Activated CD8-positive, alpha-beta T cell treated with anti-CD3 and anti-CD28 coated beads for 36 hours (primary cell): ENCODE results near the gene SLC39A7. TPM values are rescaled to one million over a fixed set of nuclear protein-coding genes. Genes with fewer than 3 reads are reported as not detected.

Experiments
- ATAC-seq: fragments of 200-7000 bp; cut with Tn5 transposase; one replicate; pipeline ENCODE4 v1.10.0; 2021; ENCODE audit warnings: mild to moderate bottlenecking, moderate library complexity
- CTCF ChIA-PET: fragments of 350-600 bp; sonication (Branson Sonifier 250); formaldehyde crosslinking; loops from one replicate; lab custom pipeline; 2021; ENCODE audit warnings: antibody characterized with exemption; lab: Charles Lee
- POLR2A ChIA-PET: fragments of 350-600 bp; sonication (Branson Sonifier 250); formaldehyde crosslinking; loops from one replicate; lab custom pipeline; 2021; ENCODE audit warnings: antibody characterized with exemption; lab: Charles Lee
- DNase-seq: peaks from one replicate; pipeline ENCODE4 v3.0.0-alpha.2; 2020
- H3K27ac Mint-ChIP-seq: one replicate; pipeline ENCODE4 v1.8.0; 2021; ENCODE audit warnings: mild to moderate bottlenecking, mixed read lengths
- H3K27me3 Mint-ChIP-seq: one replicate; pipeline ENCODE4 v1.8.0; 2021; ENCODE audit warnings: mixed read lengths
- H3K36me3 Mint-ChIP-seq: one replicate; pipeline ENCODE4 v1.8.0; 2021; ENCODE audit warnings: low read depth, mixed read lengths
- H3K4me1 Mint-ChIP-seq: one replicate; pipeline ENCODE4 v1.8.0; 2021; ENCODE audit warnings: low read depth, mixed read lengths
- H3K4me3 Mint-ChIP-seq: one replicate; pipeline ENCODE4 v1.8.0; 2021; ENCODE audit warnings: mild to moderate bottlenecking, moderate library complexity, mixed read lengths
- H3K9me3 Mint-ChIP-seq: one replicate; pipeline ENCODE4 v1.8.0; 2021; ENCODE audit warnings: mixed read lengths
- intact Hi-C: fragments of 100-400 bp; cut with micrococcal nuclease; formaldehyde crosslinking; loops from one replicate; pipeline ENCODE4 v1.10.0; 2022
- total RNA-seq, 2 experiments: library from RNA; stranded (reverse); gene quantifications; one replicate each; pipeline ENCODE4 v1.2.3, GENCODE V29; 2021
- TF ChIP-seq, protein P1 (sequence below): fragments of 200-600 bp; IDR thresholded peaks from one replicate; pipeline ENCODE4 v1.8.0; 2022; ENCODE audit warnings: antibody characterized with exemption, mild to moderate bottlenecking

Gene SLC39A7
- total RNA-seq, 2 experiments from 2014 or later, result 43.1 to 43.3 TPM

DNA sequence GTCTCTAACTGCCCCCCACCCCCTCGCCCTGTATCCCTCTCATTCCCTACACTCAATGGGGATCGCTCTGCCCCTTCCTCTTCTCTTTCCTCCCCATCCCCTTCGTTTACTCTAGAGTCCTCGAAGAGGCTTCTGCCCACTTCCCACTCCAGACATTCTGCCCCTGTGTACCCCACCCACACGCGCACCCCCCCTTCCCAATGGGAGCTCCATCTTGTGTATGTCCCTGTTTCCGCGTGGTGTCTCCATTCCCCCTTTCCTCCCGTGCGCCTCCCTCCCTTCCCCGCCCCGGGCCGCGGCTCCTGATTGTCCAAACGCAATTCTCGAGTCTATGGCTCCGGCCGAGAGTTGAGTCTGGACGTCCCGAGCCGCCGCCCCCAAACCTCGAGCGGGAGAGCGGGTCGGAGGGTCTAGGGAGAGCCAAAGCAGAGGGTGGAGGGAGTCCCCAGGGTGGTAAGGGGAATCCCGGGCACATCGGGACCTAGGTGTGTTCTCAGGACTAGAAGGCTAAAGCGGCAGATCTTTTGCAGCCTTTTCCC, 7.0 kb downstream of the SLC39A7 start:
- Mint-ChIP-seq H3K36me3 (peaks cover 43% of the 10 kb centered on the region), H3K27me3 (no peaks in the 10 kb centered on the region), H3K4me3 (peak overlapping the region; percentile 77), H3K9me3 (no peaks in the 10 kb centered on the region), H3K4me1 (peaks cover 64% of the 10 kb centered on the region), H3K27ac (peak overlapping the region; percentile 94)
- ChIA-PET POLR2A (interaction anchor here (1.4 to 4.4 kb wide), 8 partner anchors 10 to 237 kb away, joined by 5 to 37 read pairs (median 8); partner anchors contain the start of genes B3GALT4, RPS18 and VPS52), CTCF (interaction anchor here (3.3 to 4.0 kb wide), 2 partner anchors 10 to 41 kb away, joined by 22 to 23 read pairs; no protein-coding TSS in a partner anchor)
- TF ChIP-seq, protein P1, sequence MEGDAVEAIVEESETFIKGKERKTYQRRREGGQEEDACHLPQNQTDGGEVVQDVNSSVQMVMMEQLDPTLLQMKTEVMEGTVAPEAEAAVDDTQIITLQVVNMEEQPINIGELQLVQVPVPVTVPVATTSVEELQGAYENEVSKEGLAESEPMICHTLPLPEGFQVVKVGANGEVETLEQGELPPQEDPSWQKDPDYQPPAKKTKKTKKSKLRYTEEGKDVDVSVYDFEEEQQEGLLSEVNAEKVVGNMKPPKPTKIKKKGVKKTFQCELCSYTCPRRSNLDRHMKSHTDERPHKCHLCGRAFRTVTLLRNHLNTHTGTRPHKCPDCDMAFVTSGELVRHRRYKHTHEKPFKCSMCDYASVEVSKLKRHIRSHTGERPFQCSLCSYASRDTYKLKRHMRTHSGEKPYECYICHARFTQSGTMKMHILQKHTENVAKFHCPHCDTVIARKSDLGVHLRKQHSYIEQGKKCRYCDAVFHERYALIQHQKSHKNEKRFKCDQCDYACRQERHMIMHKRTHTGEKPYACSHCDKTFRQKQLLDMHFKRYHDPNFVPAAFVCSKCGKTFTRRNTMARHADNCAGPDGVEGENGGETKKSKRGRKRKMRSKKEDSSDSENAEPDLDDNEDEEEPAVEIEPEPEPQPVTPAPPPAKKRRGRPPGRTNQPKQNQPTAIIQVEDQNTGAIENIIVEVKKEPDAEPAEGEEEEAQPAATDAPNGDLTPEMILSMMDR, result no peak
- DNase-seq (peak; percentile 41), ATAC-seq (no peak)
- intact Hi-C loops, result no loop called here

GRCh38 chr6:33208091-33208967, 7.7 kb downstream of the SLC39A7 start, which contains the start of gene RING1:
RING1 (plus strand) TSS chr6:33208500; CDS start chr6:33208823, 323 bp downstream.
- ATAC-seq (peak; percentile 24), DNase-seq (peak; percentile 89)
- H3K9me3 Mint-ChIP-seq, result no peaks in the 10 kb centered on the region
- H3K27ac Mint-ChIP-seq, result peak within 1 kb of the TSS; percentile 94
- no peaks in the 10 kb centered on the region for H3K27me3 Mint-ChIP-seq
- peaks cover 63% of the 10 kb centered on the region for H3K4me1 Mint-ChIP-seq
- ChIA-PET POLR2A (interaction anchor here (0.7 to 4.4 kb wide), 17 partner anchors 8 to 238 kb away, joined by 3 to 37 read pairs (median 5); partner anchors contain the start of genes B3GALT4, RPS18 and VPS52), CTCF (interaction anchor here (0.7 to 4.0 kb wide), 7 partner anchors 11 to 227 kb away, joined by 3 to 23 read pairs (median 4); no protein-coding TSS in a partner anchor)
- intact Hi-C loops, result no loop called here
- TF ChIP-seq, protein P1, result no peak
- H3K4me3 Mint-ChIP-seq, result peak within 1 kb of the TSS; percentile 77
- H3K36me3 Mint-ChIP-seq, result peaks cover 36% of the 10 kb centered on the region

DNA sequence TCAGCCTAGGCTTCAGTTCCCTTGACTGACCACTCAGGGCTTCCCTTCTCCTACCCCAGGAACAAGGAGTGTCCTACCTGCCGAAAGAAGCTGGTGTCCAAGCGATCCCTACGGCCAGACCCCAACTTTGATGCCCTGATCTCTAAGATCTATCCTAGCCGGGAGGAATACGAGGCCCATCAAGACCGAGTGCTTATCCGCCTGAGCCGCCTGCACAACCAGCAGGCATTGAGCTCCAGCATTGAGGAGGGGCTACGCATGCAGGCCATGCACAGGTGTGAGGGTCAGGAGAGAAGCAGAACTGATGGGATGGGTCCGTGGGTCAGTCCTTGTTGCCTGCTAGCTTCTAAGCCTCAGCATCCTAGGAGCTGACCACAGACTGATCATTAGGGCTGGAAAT, 9.2 kb downstream of the SLC39A7 start:
- H3K36me3 Mint-ChIP-seq, result peaks cover 26% of the 10 kb centered on the region
- POLR2A ChIA-PET, result interaction anchor here (1.1 to 4.4 kb wide), 4 partner anchors 19 to 241 kb away, joined by 3 to 37 read pairs (median 12); partner anchors contain the start of genes RPS18 and VPS52
- H3K27me3 Mint-ChIP-seq, result no peaks in the 10 kb centered on the region
- H3K27ac Mint-ChIP-seq, result peak overlapping the region; percentile 77
- H3K4me3 Mint-ChIP-seq, result peak overlapping the region; percentile 77
- intact Hi-C loops, result loop anchor here (5.0 kb wide), 1 partner anchor 37 kb away; no protein-coding TSS in a partner anchor
- DNase-seq, result no peak
- no peak for ATAC-seq
- CTCF ChIA-PET, result interaction anchor here (1.4 to 4.0 kb wide), 4 partner anchors 12 to 49 kb away, joined by 3 to 23 read pairs (median 13); no protein-coding TSS in a partner anchor
- TF ChIP-seq, protein P1, result no peak
- H3K9me3 Mint-ChIP-seq, result no peaks in the 10 kb centered on the region
- peaks cover 67% of the 10 kb centered on the region for H3K4me1 Mint-ChIP-seq

GRCh38 chr6:33211136-33211535, 10.5 kb downstream of the SLC39A7 start:
- no peaks in the 10 kb centered on the region for H3K27me3 Mint-ChIP-seq
- ChIA-PET CTCF (interaction anchor here (3.3 kb wide), 1 partner anchor 38 kb away, joined by 22 read pairs; no protein-coding TSS in a partner anchor), POLR2A (interaction anchor here (4.4 kb wide), 1 partner anchor 38 kb away, joined by 37 read pairs; no protein-coding TSS in a partner anchor)
- peaks cover 22% of the 10 kb centered on the region for H3K36me3 Mint-ChIP-seq
- intact Hi-C loops, result loop anchor here (5.0 kb wide), 1 partner anchor 36 kb away; no protein-coding TSS in a partner anchor
- no peak overlapping the region for H3K27ac Mint-ChIP-seq
- peaks cover 68% of the 10 kb centered on the region for H3K4me1 Mint-ChIP-seq
- no peak overlapping the region for H3K4me3 Mint-ChIP-seq
- ATAC-seq (no peak), DNase-seq (no peak)
- TF ChIP-seq, protein P1, result no peak
- no peaks in the 10 kb centered on the region for H3K9me3 Mint-ChIP-seq
